Measurements from ENCODE around the gene EXOC2. TPM values are rescaled to one million over a fixed set of nuclear protein-coding genes. Genes with fewer than 3 reads are reported as not detected.

The EXOC2 gene
- total and polyA plus RNA-seq, 2 of the 13 experiments (the other 11 are each of a cell fraction or from before 2014, with no cell fraction given) = 12.6 to 22.9 TPM

DNA sequence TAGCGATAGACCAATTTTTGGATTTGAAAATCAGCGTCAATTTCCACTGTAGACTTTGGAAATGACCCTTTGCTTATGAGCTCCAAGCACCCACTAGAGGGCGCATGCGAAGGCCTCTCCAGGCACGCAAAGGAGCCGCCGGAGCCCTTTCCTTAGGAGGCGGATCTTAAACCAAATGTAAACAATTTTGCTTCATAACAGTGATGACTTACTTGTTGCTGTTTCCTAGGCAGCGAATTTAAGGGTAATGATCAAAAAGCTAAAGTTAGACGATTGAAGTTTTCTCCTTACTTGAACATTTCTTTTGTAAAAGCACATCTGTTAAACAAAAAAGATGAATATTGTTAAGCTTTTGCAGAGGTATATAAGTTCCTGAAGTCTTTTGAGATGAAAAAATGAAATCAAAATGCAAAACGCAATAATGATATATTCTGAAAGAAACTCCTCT, 29.2 kb upstream of the EXOC2 start:
- no peak overlapping the region for H2AFZ ChIP-seq (ENCODE audit: low read length)
- peak; percentile 85 for ATAC-seq
- TF ChIP-seq ZNF180 (CRISPR knock-in tag; IDR thresholded peaks at IDR 0.05; ENCODE audit: borderline replicate concordance, low read depth) (no peak), NFE2L2 (IDR thresholded peaks at IDR 0.05; ENCODE audit: low read length) (no peak), HES4 (CRISPR knock-in tag; IDR thresholded peaks at IDR 0.05; ENCODE audit: borderline replicate concordance) (no peak), EZH2 (conservative IDR thresholded peaks at IDR 0.05; ENCODE audit: low read depth, low read length) (0 out of 2 replicates have a peak, but pooled peaks have one; percentile 37), ZNF761 (CRISPR knock-in tag; conservative IDR thresholded peaks at IDR 0.05) (no peak), DNMT1 (CRISPR knock-in tag; IDR thresholded peaks at IDR 0.05) (no peak), ZNF614 (CRISPR knock-in tag; IDR thresholded peaks at IDR 0.05; ENCODE audit: borderline replicate concordance) (0 out of 2 replicates have a peak, but pooled peaks have one; percentile 35), STAG1 (CRISPR knock-in tag; IDR thresholded peaks at IDR 0.05) (peak; percentile 71), SALL2 (CRISPR knock-in tag; IDR thresholded peaks at IDR 0.05) (no peak), MAFF (IDR thresholded peaks at IDR 0.05; ENCODE audit: low read depth, low read length) (no peak), THRA (CRISPR knock-in tag; IDR thresholded peaks at IDR 0.05; ENCODE audit: borderline replicate concordance) (0 out of 2 replicates have a peak, but pooled peaks have one; percentile 30), ZNF281 (CRISPR knock-in tag; IDR thresholded peaks at IDR 0.05; ENCODE audit: borderline replicate concordance) (no peak), ZNF350 (CRISPR knock-in tag; IDR thresholded peaks at IDR 0.05; ENCODE audit: borderline replicate concordance, low read depth) (no peak), NCOA1 (CRISPR knock-in tag; IDR thresholded peaks at IDR 0.05) (no peak), ARNTL (CRISPR knock-in tag; IDR thresholded peaks at IDR 0.05) (no peak), SKI (IDR thresholded peaks at IDR 0.05; ENCODE audit: partially characterized antibody) (no peak), ZZZ3 (CRISPR knock-in tag; IDR thresholded peaks at IDR 0.05; ENCODE audit: borderline replicate concordance) (no peak), GATAD2A (CRISPR knock-in tag; IDR thresholded peaks at IDR 0.05) (peak; percentile 48; the same call in 1 of the 2 replicates), ADNP (CRISPR knock-in tag; IDR thresholded peaks at IDR 0.05) (no peak), ZSCAN31 (CRISPR knock-in tag; IDR thresholded peaks at IDR 0.05; ENCODE audit: low read depth) (no peak), TARDBP (CRISPR knock-in tag; IDR thresholded peaks at IDR 0.05) (no peak), ZKSCAN1 (IDR thresholded peaks at IDR 0.05; ENCODE audit: low read length) (no peak)
- TF ChIP-seq, protein P1, sequence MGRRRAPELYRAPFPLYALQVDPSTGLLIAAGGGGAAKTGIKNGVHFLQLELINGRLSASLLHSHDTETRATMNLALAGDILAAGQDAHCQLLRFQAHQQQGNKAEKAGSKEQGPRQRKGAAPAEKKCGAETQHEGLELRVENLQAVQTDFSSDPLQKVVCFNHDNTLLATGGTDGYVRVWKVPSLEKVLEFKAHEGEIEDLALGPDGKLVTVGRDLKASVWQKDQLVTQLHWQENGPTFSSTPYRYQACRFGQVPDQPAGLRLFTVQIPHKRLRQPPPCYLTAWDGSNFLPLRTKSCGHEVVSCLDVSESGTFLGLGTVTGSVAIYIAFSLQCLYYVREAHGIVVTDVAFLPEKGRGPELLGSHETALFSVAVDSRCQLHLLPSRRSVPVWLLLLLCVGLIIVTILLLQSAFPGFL (CRISPR knock-in tag; IDR thresholded peaks at IDR 0.05) = no peak

More for the DNA sequence above, 29.2 kb upstream of the EXOC2 start:
- Histone ChIP-seq H3K9ac (ENCODE audit: insufficient read depth, low read depth, low read length) (no peak overlapping the region), H3K27me3 (ENCODE audit: control insufficient read depth in 1 of 2, insufficient read depth in 2 of 2, low read length in 2 of 2) (peaks cover 0 to 53% of the 10 kb centered on the region in 2 experiments; a peak in 4 of 5 replicates), H4K20me1 (ENCODE audit: insufficient read depth, low read length) (no peaks in the 10 kb centered on the region), H3K36me3 (replicated peaks in 1 of 2; ENCODE audit: control insufficient read depth in 1 of 2, insufficient read depth in 2 of 2, low read length in 2 of 2) (no peaks in the 10 kb centered on the region), H3K79me2 (ENCODE audit: insufficient read depth, low read length) (no peaks in the 10 kb centered on the region), H3K9me3 (ENCODE audit: low read length) (no peaks in the 10 kb centered on the region), H3K4me1 (ENCODE audit: insufficient read depth, low read length) (no peaks in the 10 kb centered on the region), H3K4me2 (ENCODE audit: low read depth, low read length) (no peak overlapping the region), H3K4me3 (replicated peaks in 1 of 3; ENCODE audit: insufficient read depth in 1 of 3, low read depth in 2 of 3, low read length in 3 of 3) (no peak overlapping the region), H3K27ac (ENCODE audit: extremely low read length, insufficient read depth, low read length) (no peak overlapping the region)
- DNase-seq (ENCODE audit: low spot score) (peak; percentile 57), FAIRE-seq (peak; percentile 94)
- CTCF ChIA-PET (ENCODE audit: low intra/inter-chr PET ratio, low total read pairs) = interaction anchor here (0.7 to 2.9 kb wide), 6 partner anchors 65 to 714 kb away, joined by 3 to 18 read pairs (median 8); no protein-coding TSS in a partner anchor
- POLR2A ChIA-PET = no interaction called here
- no TSS peak for BruUV-seq (replicated peaks)
- in situ Hi-C loops (cut with HindIII; ENCODE audit: extremely low pct_ligation_motif_present, low pct_unique_long_range_greater_than_20kb) (no loop called here), intact Hi-C loops (cut with micrococcal nuclease; ENCODE audit: unreplicated experiment) (loop anchor here (1.0 to 5.0 kb wide), 6 partner anchors 65 to 715 kb away; no protein-coding TSS in a partner anchor)
- under 1% methylated on average over 11 of the region's 11 CpGs for WGBS (ENCODE audit: low lambda C conversion rate)

Measured in HepG2 (cell line).